ENCODE measurements around the gene UBQLN3.

The UBQLN3 gene

GRCh38 chr11:5546457-5546856 lies 36.7 kb upstream of the UBQLN3 start:
- no peaks in the 10 kb centered on the region for H3K27me3 ChIP-seq (ENCODE audit: insufficient read depth, insufficient read length)
- TF ChIP-seq YY1 (IDR thresholded peaks at IDR 0.05; ENCODE audit: insufficient read depth, insufficient read length) (no peak), ZNF274 (IDR thresholded peaks at IDR 0.05; ENCODE audit: low read depth, low read length) (no peak), SUZ12 (IDR thresholded peaks at IDR 0.05; ENCODE audit: extremely low read depth, insufficient read depth, insufficient read length) (no peak)
- H3K9ac ChIP-seq (ENCODE audit: insufficient read length, low read depth) = no peak overlapping the region
- no peaks in the 10 kb centered on the region for H3K4me1 ChIP-seq (ENCODE audit: insufficient read depth, insufficient read length)
- H3K36me3 ChIP-seq (ENCODE audit: insufficient read depth, insufficient read length, low read length) = no peaks in the 10 kb centered on the region
- no peak overlapping the region for H3K4me3 ChIP-seq (ENCODE audit: insufficient read length, low read depth)
- no peaks in the 10 kb centered on the region for H3K9me3 ChIP-seq (ENCODE audit: insufficient read depth, low read length)
- no peak for DNase-seq (ENCODE audit: low read depth, low spot score)

DNA sequence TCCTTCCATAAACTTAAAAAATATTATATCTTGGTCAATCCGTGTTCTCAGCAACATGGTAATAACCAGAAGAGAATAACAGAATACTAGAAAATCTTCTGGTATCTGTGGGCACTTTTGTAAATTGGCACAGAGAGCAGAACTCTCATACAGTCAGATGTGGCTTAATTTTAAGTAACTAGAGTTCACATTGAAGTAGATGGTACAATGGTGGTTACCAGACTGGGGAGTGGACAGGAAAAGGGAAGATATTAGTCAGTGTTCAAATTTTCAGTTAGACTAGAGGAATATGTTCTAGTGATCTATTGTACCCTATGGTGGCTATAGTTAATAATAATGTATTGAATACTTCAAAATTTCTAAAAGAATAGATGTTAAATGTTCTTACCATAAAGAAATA lies 31.7 kb upstream of the UBQLN3 start:
- DNase-seq (ENCODE audit: low read depth, low spot score) = no peak
- Histone ChIP-seq H3K4me3 (ENCODE audit: insufficient read length, low read depth) (no peak overlapping the region), H3K9me3 (ENCODE audit: insufficient read depth, low read length) (peaks cover 4% of the 10 kb centered on the region; the same call in 1 of the 2 replicates), H3K27me3 (ENCODE audit: insufficient read depth, insufficient read length) (no peaks in the 10 kb centered on the region), H3K4me1 (ENCODE audit: insufficient read depth, insufficient read length) (no peaks in the 10 kb centered on the region), H3K36me3 (ENCODE audit: insufficient read depth, insufficient read length, low read length) (no peaks in the 10 kb centered on the region), H3K9ac (ENCODE audit: insufficient read length, low read depth) (no peak overlapping the region)
- TF ChIP-seq ZNF274 (IDR thresholded peaks at IDR 0.05; ENCODE audit: low read depth, low read length) = no peak
- no peak for TF ChIP-seq YY1 (IDR thresholded peaks at IDR 0.05; ENCODE audit: insufficient read depth, insufficient read length)
- TF ChIP-seq SUZ12 (IDR thresholded peaks at IDR 0.05; ENCODE audit: extremely low read depth, insufficient read depth, insufficient read length) = no peak

- H3K9me3 ChIP-seq (ENCODE audit: insufficient read depth, low read length) = peaks cover 5% of the 10 kb centered on the region; the same call in 1 of the 2 replicates
- H3K9ac ChIP-seq (ENCODE audit: insufficient read length, low read depth) = no peak overlapping the region
- H3K36me3 ChIP-seq (ENCODE audit: insufficient read depth, insufficient read length, low read length) = no peaks in the 10 kb centered on the region
- no peak for DNase-seq (ENCODE audit: low read depth, low spot score)
- TF ChIP-seq ZNF274 (IDR thresholded peaks at IDR 0.05; ENCODE audit: low read depth, low read length) (no peak), YY1 (IDR thresholded peaks at IDR 0.05; ENCODE audit: insufficient read depth, insufficient read length) (no peak), SUZ12 (IDR thresholded peaks at IDR 0.05; ENCODE audit: extremely low read depth, insufficient read depth, insufficient read length) (no peak)
- H3K27me3 ChIP-seq (ENCODE audit: insufficient read depth, insufficient read length) = no peaks in the 10 kb centered on the region
- no peak overlapping the region for H3K4me3 ChIP-seq (ENCODE audit: insufficient read length, low read depth)
- no peaks in the 10 kb centered on the region for H3K4me1 ChIP-seq (ENCODE audit: insufficient read depth, insufficient read length)
Observed at GRCh38 chr11:5536482-5536881, 26.7 kb upstream of the UBQLN3 start.

- H3K9ac ChIP-seq (ENCODE audit: insufficient read length, low read depth) = no peak overlapping the region
- no peaks in the 10 kb centered on the region for H3K27me3 ChIP-seq (ENCODE audit: insufficient read depth, insufficient read length)
- TF ChIP-seq YY1 (IDR thresholded peaks at IDR 0.05; ENCODE audit: insufficient read depth, insufficient read length) = no peak
- no peak for TF ChIP-seq SUZ12 (IDR thresholded peaks at IDR 0.05; ENCODE audit: extremely low read depth, insufficient read depth, insufficient read length)
- TF ChIP-seq ZNF274 (IDR thresholded peaks at IDR 0.05; ENCODE audit: low read depth, low read length) = no peak
- H3K4me1 ChIP-seq (ENCODE audit: insufficient read depth, insufficient read length) = no peaks in the 10 kb centered on the region
- H3K36me3 ChIP-seq (ENCODE audit: insufficient read depth, insufficient read length, low read length) = no peaks in the 10 kb centered on the region
- H3K9me3 ChIP-seq (ENCODE audit: insufficient read depth, low read length) = peaks cover 5% of the 10 kb centered on the region; the same call in 1 of the 2 replicates
- H3K4me3 ChIP-seq (ENCODE audit: insufficient read length, low read depth) = no peak overlapping the region
- DNase-seq (ENCODE audit: low read depth, low spot score) = no peak
Observed at GRCh38 chr11:5534046-5534445, 24.3 kb upstream of the UBQLN3 start.

DNA sequence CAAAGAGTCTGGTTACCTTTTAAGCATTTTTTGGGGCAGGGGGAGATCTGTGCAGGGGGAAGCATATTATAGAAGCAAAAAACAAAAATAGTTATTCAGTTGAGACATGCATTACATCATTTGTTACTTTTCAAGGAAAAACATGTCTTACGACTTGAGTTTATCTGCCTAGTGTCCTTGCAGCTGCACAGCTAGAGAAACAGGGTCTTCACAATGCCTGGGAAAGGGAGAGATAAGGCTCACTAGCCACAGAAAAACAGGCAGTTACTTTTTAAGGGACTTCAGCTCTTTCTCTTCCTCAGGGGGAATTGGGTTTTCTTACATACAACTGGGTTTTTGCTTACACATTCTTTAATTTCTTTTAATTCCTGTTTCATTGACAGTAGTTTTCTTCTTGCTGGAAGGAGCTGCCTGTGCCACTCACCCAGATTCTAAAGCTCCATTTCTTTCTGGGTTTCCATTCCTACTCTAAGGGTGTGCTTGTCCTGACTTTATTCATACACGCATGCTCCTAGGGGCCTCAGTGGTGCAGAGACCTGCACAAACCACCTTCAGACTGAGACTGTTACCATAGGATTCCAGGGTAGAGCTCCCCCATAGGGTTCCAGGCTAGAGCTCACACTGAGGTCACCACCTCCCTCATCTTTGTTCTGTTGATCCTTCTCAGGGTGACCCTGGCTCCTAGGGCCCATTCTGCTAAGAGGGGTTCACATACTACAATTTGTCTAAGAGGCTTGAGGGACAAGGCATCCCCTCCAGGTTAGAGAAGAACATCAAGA lies 21.5 kb upstream of the UBQLN3 start:
- Histone ChIP-seq H3K9me3 (ENCODE audit: insufficient read depth, low read length) (no peaks in the 10 kb centered on the region; the same call in 1 of the 2 replicates), H3K4me1 (ENCODE audit: insufficient read depth, insufficient read length) (no peaks in the 10 kb centered on the region), H3K4me3 (ENCODE audit: insufficient read length, low read depth) (no peak overlapping the region), H3K27me3 (ENCODE audit: insufficient read depth, insufficient read length) (no peaks in the 10 kb centered on the region), H3K36me3 (ENCODE audit: insufficient read depth, insufficient read length, low read length) (no peaks in the 10 kb centered on the region), H3K9ac (ENCODE audit: insufficient read length, low read depth) (no peak overlapping the region)
- no peak for TF ChIP-seq SUZ12 (IDR thresholded peaks at IDR 0.05; ENCODE audit: extremely low read depth, insufficient read depth, insufficient read length)
- no peak for TF ChIP-seq ZNF274 (IDR thresholded peaks at IDR 0.05; ENCODE audit: low read depth, low read length)
- no peak for TF ChIP-seq YY1 (IDR thresholded peaks at IDR 0.05; ENCODE audit: insufficient read depth, insufficient read length)
- no peak for DNase-seq (ENCODE audit: low read depth, low spot score)

DNA sequence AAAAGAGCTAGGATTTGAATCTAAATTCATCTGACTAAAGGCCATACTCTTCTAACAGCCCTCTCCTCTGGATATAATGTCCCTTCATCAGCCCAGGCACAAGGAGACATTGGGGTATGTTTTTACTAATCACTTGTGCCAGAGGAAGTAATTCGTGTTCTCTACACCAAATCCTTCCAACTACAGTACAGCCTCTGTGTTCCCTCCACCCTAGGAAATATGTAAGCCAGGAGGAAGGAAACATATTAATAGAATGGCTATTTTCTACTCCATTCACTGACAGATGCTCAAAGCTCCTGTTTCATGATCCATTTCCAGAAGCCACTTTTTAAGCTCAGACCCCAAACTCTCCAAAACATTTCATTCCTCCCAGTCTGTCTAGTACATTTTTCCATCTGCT lies 18.7 kb upstream of the UBQLN3 start:
- no peaks in the 10 kb centered on the region for H3K4me1 ChIP-seq (ENCODE audit: insufficient read depth, insufficient read length)
- no peaks in the 10 kb centered on the region for H3K36me3 ChIP-seq (ENCODE audit: insufficient read depth, insufficient read length, low read length)
- H3K4me3 ChIP-seq (ENCODE audit: insufficient read length, low read depth) = no peak overlapping the region
- no peaks in the 10 kb centered on the region for H3K9me3 ChIP-seq (ENCODE audit: insufficient read depth, low read length)
- no peak overlapping the region for H3K9ac ChIP-seq (ENCODE audit: insufficient read length, low read depth)
- DNase-seq (ENCODE audit: low read depth, low spot score) = no peak
- no peaks in the 10 kb centered on the region for H3K27me3 ChIP-seq (ENCODE audit: insufficient read depth, insufficient read length)
- TF ChIP-seq SUZ12 (IDR thresholded peaks at IDR 0.05; ENCODE audit: extremely low read depth, insufficient read depth, insufficient read length) (no peak), ZNF274 (IDR thresholded peaks at IDR 0.05; ENCODE audit: low read depth, low read length) (no peak), YY1 (IDR thresholded peaks at IDR 0.05; ENCODE audit: insufficient read depth, insufficient read length) (no peak)

GRCh38 chr11:5527716-5528115 lies 18.0 kb upstream of the UBQLN3 start:
- DNase-seq (ENCODE audit: low read depth, low spot score) = no peak
- Histone ChIP-seq H3K9me3 (ENCODE audit: insufficient read depth, low read length) (no peaks in the 10 kb centered on the region), H3K9ac (ENCODE audit: insufficient read length, low read depth) (no peak overlapping the region), H3K4me1 (ENCODE audit: insufficient read depth, insufficient read length) (no peaks in the 10 kb centered on the region), H3K36me3 (ENCODE audit: insufficient read depth, insufficient read length, low read length) (no peaks in the 10 kb centered on the region), H3K27me3 (ENCODE audit: insufficient read depth, insufficient read length) (no peaks in the 10 kb centered on the region), H3K4me3 (ENCODE audit: insufficient read length, low read depth) (no peak overlapping the region)
- TF ChIP-seq YY1 (IDR thresholded peaks at IDR 0.05; ENCODE audit: insufficient read depth, insufficient read length) = no peak
- no peak for TF ChIP-seq SUZ12 (IDR thresholded peaks at IDR 0.05; ENCODE audit: extremely low read depth, insufficient read depth, insufficient read length)
- TF ChIP-seq ZNF274 (IDR thresholded peaks at IDR 0.05; ENCODE audit: low read depth, low read length) = no peak

Measured in NT2/D1 (cell line).